Vagina (tissue), 2 donors: ENCODE results near the gene PAX2.

ENCODE experiments used
- POLR2A ChIP-seq, 2 donors: fragments of 450-650 bp; IDR thresholded peaks; one replicate each; pipeline ENCODE4 v1.6.1; 2017; ENCODE audit warnings: antibody characterized with exemption in 2 of 2, mild to moderate bottlenecking in 2 of 2, moderate library complexity in 2 of 2
- POLR2AphosphoS5 ChIP-seq, 2 donors: sonication (generic); formaldehyde crosslinking; IDR thresholded peaks; one replicate each; pipeline ENCODE4 v1.9.0; 2017; ENCODE audit warnings: antibody characterized with exemption in 2 of 2, mild to moderate bottlenecking in 2 of 2, low read depth in 1 of 2; ENCODE audit not compliant: insufficient read depth in 1 of 2
- TF ChIP-seq, protein P1 (sequence below), 3 experiments: fragments of 450-650 bp in 2 of 3; fragments of 200-600 bp in 1 of 3; sonication (generic) in 1 of 3; IDR thresholded peaks; one replicate each; pipeline ENCODE4 v1.5.1; 2017 to 2019; ENCODE audit warnings: antibody characterized with exemption in 3 of 3, mild to moderate bottlenecking in 2 of 3, moderate library complexity in 2 of 3

DNA sequence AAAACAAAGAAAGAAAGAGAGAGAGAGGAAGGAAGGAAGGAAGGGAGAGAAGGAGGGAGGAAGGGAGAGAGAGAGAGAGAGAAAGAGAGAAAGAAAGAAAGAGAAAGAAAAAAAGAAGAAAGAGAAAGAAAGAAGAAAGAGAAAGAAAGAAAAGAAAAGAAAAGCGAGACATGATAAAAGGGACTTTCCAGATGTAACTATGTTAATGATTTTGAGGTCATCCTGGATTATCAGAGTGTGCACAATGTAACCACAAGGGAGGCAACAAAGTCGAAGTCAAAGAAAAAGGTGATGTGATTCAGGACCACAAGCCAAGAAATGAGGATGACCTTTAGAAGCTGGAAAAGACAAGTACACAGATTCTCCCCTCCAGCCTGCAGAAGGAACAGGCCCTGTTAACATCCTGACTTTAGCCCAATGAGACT lies 48.9 kb upstream of the PAX2 start:
- TF ChIP-seq POLR2A (IDR thresholded peaks at IDR 0.05) (no peak), POLR2AphosphoS5 (IDR thresholded peaks at IDR 0.05; ENCODE audit: insufficient read depth in 1 of 2, low read depth in 1 of 2) (no peak)
- TF ChIP-seq, protein P1, sequence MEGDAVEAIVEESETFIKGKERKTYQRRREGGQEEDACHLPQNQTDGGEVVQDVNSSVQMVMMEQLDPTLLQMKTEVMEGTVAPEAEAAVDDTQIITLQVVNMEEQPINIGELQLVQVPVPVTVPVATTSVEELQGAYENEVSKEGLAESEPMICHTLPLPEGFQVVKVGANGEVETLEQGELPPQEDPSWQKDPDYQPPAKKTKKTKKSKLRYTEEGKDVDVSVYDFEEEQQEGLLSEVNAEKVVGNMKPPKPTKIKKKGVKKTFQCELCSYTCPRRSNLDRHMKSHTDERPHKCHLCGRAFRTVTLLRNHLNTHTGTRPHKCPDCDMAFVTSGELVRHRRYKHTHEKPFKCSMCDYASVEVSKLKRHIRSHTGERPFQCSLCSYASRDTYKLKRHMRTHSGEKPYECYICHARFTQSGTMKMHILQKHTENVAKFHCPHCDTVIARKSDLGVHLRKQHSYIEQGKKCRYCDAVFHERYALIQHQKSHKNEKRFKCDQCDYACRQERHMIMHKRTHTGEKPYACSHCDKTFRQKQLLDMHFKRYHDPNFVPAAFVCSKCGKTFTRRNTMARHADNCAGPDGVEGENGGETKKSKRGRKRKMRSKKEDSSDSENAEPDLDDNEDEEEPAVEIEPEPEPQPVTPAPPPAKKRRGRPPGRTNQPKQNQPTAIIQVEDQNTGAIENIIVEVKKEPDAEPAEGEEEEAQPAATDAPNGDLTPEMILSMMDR (IDR thresholded peaks at IDR 0.05) = no peak
